Parathyroid adenoma (tissue), 2 donors: ENCODE data around the gene FARSA.
"Not testable (repeated sequence)": the region's sequence is repeated elsewhere in the genome, so short reads cannot be mapped to it uniquely, and the experiment has no call there.

Experiments used
- H2AFZ ChIP-seq: fragments of 300-600 bp; sonication (generic); one replicate; pipeline ENCODE4 v1.7.0; 2017; ENCODE audit warnings: antibody characterized with exemption, mild to moderate bottlenecking
- H3K27ac ChIP-seq: fragments of 300-600 bp; sonication (generic); one replicate; pipeline ENCODE4 v1.7.0; 2017
- H3K27me3 ChIP-seq: fragments of 300-600 bp; sonication (generic); one replicate; pipeline ENCODE4 v1.7.0; 2017; ENCODE audit warnings: low read length; ENCODE audit not compliant: control insufficient read depth, insufficient read depth
- H3K36me3 ChIP-seq: fragments of 300-600 bp; sonication (generic); one replicate; pipeline ENCODE4 v1.7.0; 2017; ENCODE audit warnings: low read length; ENCODE audit not compliant: control insufficient read depth, insufficient read depth
- H3K4me1 ChIP-seq: fragments of 300-600 bp; sonication (generic); one replicate; pipeline ENCODE4 v1.7.0; 2017; ENCODE audit warnings: control low read depth
- H3K4me2 ChIP-seq: fragments of 300-600 bp; sonication (generic); one replicate; pipeline ENCODE4 v1.7.0; 2017; ENCODE audit warnings: low read length
- H3K4me3 ChIP-seq: fragments of 300-600 bp; sonication (generic); one replicate; pipeline ENCODE4 v1.7.0; 2017; ENCODE audit warnings: low read depth, low read length
- H3K79me2 ChIP-seq: fragments of 300-600 bp; sonication (generic); one replicate; pipeline ENCODE4 v1.7.0; 2017; ENCODE audit warnings: control low read depth
- H3K9ac ChIP-seq: fragments of 300-600 bp; sonication (generic); one replicate; pipeline ENCODE4 v1.7.0; 2017; ENCODE audit warnings: mild to moderate bottlenecking
- H3K9me3 ChIP-seq: fragments of 300-600 bp; sonication (generic); one replicate; pipeline ENCODE4 v1.7.0; 2017; ENCODE audit warnings: low read length; ENCODE audit not compliant: control insufficient read depth
- TF ChIP-seq, protein P1 (sequence below): fragments of 300-600 bp; sonication (generic); IDR thresholded peaks from one replicate; pipeline ENCODE4 v1.7.0; 2017; ENCODE audit warnings: antibody characterized with exemption, mild to moderate bottlenecking
- donor health status: primary hyperparathyroidism.

FARSA gene

GRCh38 chr19:12890787-12891552, 42.5 kb downstream of the FARSA start, which contains the start of gene GCDH:
TSS of gene GCDH (plus strand) at chr19:12891160. CDS start at chr19:12891305, 145 bp downstream.
- H3K79me2 ChIP-seq: no peaks in the 10 kb centered on the region
- no peaks in the 10 kb centered on the region for H3K9me3 ChIP-seq
- H2AFZ ChIP-seq: peak within 1 kb of the TSS; percentile 84
- H3K9ac ChIP-seq: peak within 1 kb of the TSS; percentile 12
- H3K4me3 ChIP-seq: peak within 1 kb of the TSS; percentile 96
- H3K27me3 ChIP-seq: no peaks in the 10 kb centered on the region
- peak within 1 kb of the TSS; percentile 97 for H3K4me2 ChIP-seq
- H3K36me3 ChIP-seq: no peaks in the 10 kb centered on the region
- peak within 1 kb of the TSS; percentile 43 for H3K27ac ChIP-seq
- TF ChIP-seq, protein P1, sequence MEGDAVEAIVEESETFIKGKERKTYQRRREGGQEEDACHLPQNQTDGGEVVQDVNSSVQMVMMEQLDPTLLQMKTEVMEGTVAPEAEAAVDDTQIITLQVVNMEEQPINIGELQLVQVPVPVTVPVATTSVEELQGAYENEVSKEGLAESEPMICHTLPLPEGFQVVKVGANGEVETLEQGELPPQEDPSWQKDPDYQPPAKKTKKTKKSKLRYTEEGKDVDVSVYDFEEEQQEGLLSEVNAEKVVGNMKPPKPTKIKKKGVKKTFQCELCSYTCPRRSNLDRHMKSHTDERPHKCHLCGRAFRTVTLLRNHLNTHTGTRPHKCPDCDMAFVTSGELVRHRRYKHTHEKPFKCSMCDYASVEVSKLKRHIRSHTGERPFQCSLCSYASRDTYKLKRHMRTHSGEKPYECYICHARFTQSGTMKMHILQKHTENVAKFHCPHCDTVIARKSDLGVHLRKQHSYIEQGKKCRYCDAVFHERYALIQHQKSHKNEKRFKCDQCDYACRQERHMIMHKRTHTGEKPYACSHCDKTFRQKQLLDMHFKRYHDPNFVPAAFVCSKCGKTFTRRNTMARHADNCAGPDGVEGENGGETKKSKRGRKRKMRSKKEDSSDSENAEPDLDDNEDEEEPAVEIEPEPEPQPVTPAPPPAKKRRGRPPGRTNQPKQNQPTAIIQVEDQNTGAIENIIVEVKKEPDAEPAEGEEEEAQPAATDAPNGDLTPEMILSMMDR: no peak
- H3K4me1 ChIP-seq: no peaks in the 10 kb centered on the region

DNA sequence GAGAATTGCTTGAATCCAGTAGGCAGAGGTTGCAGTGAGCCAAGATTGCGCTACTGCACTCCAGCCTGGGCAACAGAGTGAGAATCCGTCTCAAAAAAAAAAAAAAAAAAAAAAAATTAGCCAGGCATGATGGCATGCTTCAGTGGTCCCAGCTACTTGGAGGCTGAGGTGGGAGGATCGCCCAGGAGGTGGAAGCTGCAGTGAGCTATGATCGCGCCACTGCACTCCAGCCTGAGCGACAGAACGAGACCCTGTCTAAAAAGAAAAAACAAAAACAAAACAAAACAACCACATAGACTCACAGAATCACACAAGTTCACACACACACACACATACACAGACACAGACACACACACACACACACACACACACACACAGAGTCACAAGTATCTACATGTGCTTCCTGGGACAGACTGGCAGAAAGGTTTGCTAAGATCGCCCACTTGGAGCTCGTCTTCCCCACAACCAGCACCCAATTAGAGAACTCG, 43.2 kb downstream of the FARSA start:
- H3K9me3 ChIP-seq, H3K36me3 ChIP-seq, H3K9ac ChIP-seq, H3K79me2 ChIP-seq, H3K4me1 ChIP-seq, H3K27me3 ChIP-seq, H3K27ac ChIP-seq: not testable (repeated sequence)
- peak overlapping the region; percentile 97 for H3K4me2 ChIP-seq
- H3K4me3 ChIP-seq: peak overlapping the region; percentile 96
- peak overlapping the region; percentile 36 for H2AFZ ChIP-seq

GRCh38 chr19:12888006-12888603, 45.4 kb downstream of the FARSA start:
- Histone ChIP-seq H3K4me1 (no peaks in the 10 kb centered on the region), H3K27ac (no peak overlapping the region), H2AFZ (no peak overlapping the region), H3K79me2 (no peaks in the 10 kb centered on the region), H3K36me3 (no peaks in the 10 kb centered on the region), H3K9me3 (no peaks in the 10 kb centered on the region), H3K9ac (no peak overlapping the region), H3K27me3 (no peaks in the 10 kb centered on the region), H3K4me3 (no peak overlapping the region), H3K4me2 (no peak overlapping the region)
- TF ChIP-seq, protein P1: no peak

DNA sequence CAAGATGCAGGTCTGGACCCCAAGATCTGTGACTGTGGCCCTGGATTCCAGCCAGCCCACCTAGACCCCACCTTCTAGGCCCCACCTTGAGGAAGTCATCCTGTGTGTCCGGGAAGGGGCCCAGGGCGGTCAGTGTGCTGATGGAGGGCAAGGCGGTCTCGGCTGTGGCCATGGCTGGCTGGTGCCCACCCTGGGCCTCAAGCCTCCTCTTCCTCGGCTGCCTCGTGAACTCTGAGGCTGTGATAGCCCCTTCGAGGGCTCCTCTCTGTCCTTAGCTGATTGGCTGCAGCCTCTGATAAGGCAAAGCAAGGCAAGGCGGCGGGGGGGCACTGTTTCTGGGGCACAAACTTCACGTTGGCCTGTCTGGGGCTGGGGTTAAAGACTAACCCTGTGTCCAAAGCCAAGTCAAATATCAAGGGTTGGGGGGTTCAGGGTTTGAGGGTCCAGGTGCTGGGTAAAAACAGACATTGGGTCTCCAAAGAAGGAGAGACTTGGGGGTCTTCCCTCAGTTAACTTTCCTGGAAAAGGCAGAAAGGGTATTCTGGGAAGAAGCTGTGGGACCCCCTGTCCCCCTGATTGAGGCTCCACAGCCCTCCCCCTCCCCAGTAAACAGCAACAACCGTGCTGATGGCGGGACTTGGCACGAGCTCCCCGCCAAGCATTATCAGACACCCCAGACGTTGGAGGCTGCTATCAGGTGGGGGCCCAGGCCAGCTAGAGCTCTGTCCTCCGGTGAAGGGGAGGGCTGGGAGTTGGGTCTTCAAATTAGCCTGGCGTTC, 46.4 kb downstream of the FARSA start, which contains the start of gene KLF1:
Gene KLF1, minus strand, starts transcription at position 233 of the 779 bp plus-strand sequence. Its CDS starts 61 bp downstream, at position 172.
- H3K9me3 ChIP-seq: no peaks in the 10 kb centered on the region
- H3K27me3 ChIP-seq: no peaks in the 10 kb centered on the region
- no peaks in the 10 kb centered on the region for H3K79me2 ChIP-seq
- H3K36me3 ChIP-seq: no peaks in the 10 kb centered on the region
- H3K4me2 ChIP-seq: peak within 1 kb of the TSS; percentile 62
- H3K4me1 ChIP-seq: no peaks in the 10 kb centered on the region
- peak within 1 kb of the TSS; percentile 88 for H2AFZ ChIP-seq
- H3K4me3 ChIP-seq: peak within 1 kb of the TSS; percentile 47
- H3K9ac ChIP-seq: no peak within 1 kb of the TSS
- no peak within 1 kb of the TSS for H3K27ac ChIP-seq
- TF ChIP-seq, protein P1: no peak

GRCh38 chr19:12886651-12886968, 46.9 kb downstream of the FARSA start:
- H3K79me2 ChIP-seq: no peaks in the 10 kb centered on the region
- H3K4me2 ChIP-seq: no peak overlapping the region
- TF ChIP-seq, protein P1: no peak
- no peaks in the 10 kb centered on the region for H3K27me3 ChIP-seq
- H3K4me1 ChIP-seq: no peaks in the 10 kb centered on the region
- no peak overlapping the region for H3K9ac ChIP-seq
- H3K4me3 ChIP-seq: no peak overlapping the region
- H3K36me3 ChIP-seq: no peaks in the 10 kb centered on the region
- no peak overlapping the region for H2AFZ ChIP-seq
- H3K9me3 ChIP-seq: no peaks in the 10 kb centered on the region
- no peak overlapping the region for H3K27ac ChIP-seq
